ENCODE data around the gene DLGAP1.

- TF ChIP-seq CTCF (conservative IDR thresholded peaks at IDR 0.05 in 1 of 2, IDR thresholded peaks at IDR 0.05 in 1 of 2; ENCODE audit: extremely low read depth in 1 of 2, insufficient read depth in 1 of 2, low read depth in 1 of 2, low read length in 2 of 2), result no peak
- TF ChIP-seq EZH2 (IDR thresholded peaks at IDR 0.05; ENCODE audit: borderline replicate concordance, low read length), result no peak
These were observed 590.3 kb downstream of the DLGAP1 start for GRCh38 chr18:3864669-3865298.
